B cell (primary cell): ENCODE measurements around the gene FAM53B. TPM values are rescaled to one million over a fixed set of nuclear protein-coding genes. Genes with fewer than 3 reads are reported as not detected.

ENCODE experiments used
- ATAC-seq: fragments of 200-7000 bp; cut with Tn5 transposase; one replicate; pipeline ENCODE4 v1.10.0; 2021; ENCODE audit warnings: low read depth, mild to moderate bottlenecking, moderate number of reproducible peaks, moderate library complexity
- CTCF ChIA-PET: fragments of 350-600 bp; sonication (Branson Sonifier 250); formaldehyde crosslinking; loops from one replicate; lab custom pipeline; 2021; ENCODE audit warnings: antibody characterized with exemption, inconsistent platforms; lab: Charles Lee
- POLR2A ChIA-PET: fragments of 350-600 bp; sonication (Branson Sonifier 250); formaldehyde crosslinking; loops from one replicate; lab custom pipeline; 2021; ENCODE audit warnings: antibody characterized with exemption; lab: Charles Lee
- DNase-seq: peaks from one replicate; pipeline ENCODE4 v3.0.0; 2013
- H2AFZ ChIP-seq: 2 replicates; pipeline ENCODE4 v1.6.1; 2012; ENCODE audit warnings: mild to moderate bottlenecking, low read depth, low read length; ENCODE audit not compliant: insufficient read depth, poor library complexity, severe bottlenecking
- H3K27ac ChIP-seq, 2 donors: 1 replicate in 1 of 2; 2 replicates in 1 of 2; pipeline ENCODE4 v1.5.1; 2012 to 2013; ENCODE audit warnings: low read length in 2 of 2, mild to moderate bottlenecking in 2 of 2, moderate library complexity in 1 of 2
- H3K27me3 ChIP-seq, 4 experiments: fragments of 200-600 bp in 1 of 4; sonication (generic) in 1 of 4; replicated peaks in 1 of 4; 1 replicate in 2 of 4; 2 replicates in 2 of 4; pipeline versions ENCODE4 v1.6.1 to v1.7.0; 2013 to 2016; ENCODE audit warnings: low read length in 3 of 4, mild to moderate bottlenecking in 2 of 4, mixed read lengths in 1 of 4, moderate library complexity in 1 of 4; ENCODE audit not compliant: insufficient read depth in 4 of 4, control insufficient read depth in 3 of 4; ENCODE audit errors: control extremely low read depth in 1 of 4
- H3K36me3 ChIP-seq, 2 experiments: replicated peaks in 1 of 2; 1 replicate in 1 of 2; 2 replicates in 1 of 2; pipeline versions ENCODE4 v1.6.1 to v1.7.1; 2013; ENCODE audit warnings: low read length in 1 of 2; ENCODE audit not compliant: insufficient read depth in 2 of 2, control insufficient read depth in 1 of 2; ENCODE audit errors: control extremely low read depth in 1 of 2, extremely low read depth in 1 of 2
- H3K4me1 ChIP-seq, 2 donors: fragments of 200-600 bp in 1 of 2; sonication (generic) in 1 of 2; 1 replicate in 1 of 2; 2 replicates in 1 of 2; pipeline versions ENCODE4 v1.5.1 to v1.6.1; 2013 to 2017; ENCODE audit warnings: low read length in 2 of 2; ENCODE audit not compliant: control insufficient read depth in 2 of 2, insufficient read depth in 2 of 2
- H3K4me2 ChIP-seq: replicated peaks from 2 replicates; pipeline ENCODE3; 2012; ENCODE audit warnings: mild to moderate bottlenecking, low read depth, low read length; ENCODE audit not compliant: poor library complexity, severe bottlenecking
- H3K4me3 ChIP-seq, 5 experiments: fragments of 200-600 bp in 1 of 5; sonication (generic) in 1 of 5; 1 replicate in 3 of 5; 2 replicates in 2 of 5; pipeline versions ENCODE4 v1.5.1 to v1.7.0; 2011 to 2016; ENCODE audit warnings: low read length in 4 of 5, mild to moderate bottlenecking in 4 of 5, low read depth in 2 of 5, control low read depth in 1 of 5, moderate library complexity in 1 of 5; ENCODE audit not compliant: insufficient read depth in 1 of 5; ENCODE audit errors: control extremely low read depth in 1 of 5, extremely low read depth in 1 of 5
- H3K79me2 ChIP-seq: fragments of 200-600 bp; sonication (generic); one replicate; pipeline ENCODE4 v1.6.0; 2016; ENCODE audit warnings: low read length; ENCODE audit not compliant: control insufficient read depth, insufficient read depth
- H3K9ac ChIP-seq: fragments of 200-600 bp; sonication (generic); 2 replicates; pipeline ENCODE4 v1.6.1; 2017; ENCODE audit warnings: mild to moderate bottlenecking, low read length, moderate library complexity
- H3K9me3 ChIP-seq, 3 donors: one replicate each; pipeline versions ENCODE4 v1.6.1 to v1.7.1; 2013; ENCODE audit warnings: low read length in 2 of 3; ENCODE audit not compliant: control insufficient read depth in 2 of 3, insufficient read depth in 1 of 3; ENCODE audit errors: control extremely low read depth in 1 of 3
- H4K20me1 ChIP-seq: 2 replicates; pipeline ENCODE4 v1.6.0; 2012; ENCODE audit warnings: mild to moderate bottlenecking, low read length; ENCODE audit not compliant: insufficient read depth, control insufficient read depth, poor library complexity, severe bottlenecking
- H3K27ac Mint-ChIP-seq: one replicate; pipeline ENCODE4 v1.8.0; 2021; ENCODE audit warnings: mixed read lengths
- H3K27me3 Mint-ChIP-seq: one replicate; pipeline ENCODE4 v1.8.0; 2021; ENCODE audit warnings: mixed read lengths
- H3K4me1 Mint-ChIP-seq: one replicate; pipeline ENCODE4 v1.8.0; 2021; ENCODE audit warnings: mixed read lengths
- H3K4me3 Mint-ChIP-seq: one replicate; pipeline ENCODE4 v1.8.0; 2021; ENCODE audit warnings: mixed read lengths
- H3K9me3 Mint-ChIP-seq: one replicate; pipeline ENCODE4 v1.8.0; 2022; ENCODE audit warnings: mixed read lengths; ENCODE audit not compliant: insufficient read depth
- CTCF ChIP-seq: fragments of 200-600 bp; IDR thresholded peaks from one replicate; pipeline ENCODE4 v1.8.0; 2022; ENCODE audit warnings: antibody characterized with exemption, mild to moderate bottlenecking
- EZH2 ChIP-seq: IDR thresholded peaks from 2 replicates; pipeline ENCODE4 v1.6.1; 2012; ENCODE audit warnings: borderline replicate concordance, low read depth, mild to moderate bottlenecking, moderate library complexity, low read length; ENCODE audit not compliant: insufficient read depth, poor library complexity, severe bottlenecking
- WGBS: methylation state at CpG from one replicate; pipeline ENCODE4 v1.1.5; 2013; ENCODE audit warnings: missing lambda C conversion rate; ENCODE audit not compliant: insufficient coverage; 5-methylcytosine and 5-hydroxymethylcytosine counted together
- intact Hi-C: fragments of 100-400 bp; cut with micrococcal nuclease; formaldehyde crosslinking; loops from one replicate; pipeline ENCODE4 v1.10.0; 2022
- polyA plus RNA-seq: library from polyadenylated mRNA; depleted of rRNA; stranded (reverse); fragments of >200 nt; gene quantifications from 2 replicates; pipeline ENCODE4 v1.2.3, GENCODE V29; 2012
- total RNA-seq, 2 donors: library from RNA; stranded (reverse); fragments of 120-200 nt in 1 of 2; gene quantifications; 1 replicate in 1 of 2; 2 replicates in 1 of 2; pipeline versions ENCODE4 v1.2.3 to v1.2.4, GENCODE V29; 2013 to 2022

The FAM53B gene
- total and polyA plus RNA-seq, 2 donors (not counting 1 experiment from before 2014, with no cell fraction given): 51.2 to 186 TPM

- Histone ChIP-seq H3K27me3 (no peaks in the 10 kb centered on the region), H3K9me3 (no peaks in the 10 kb centered on the region), H3K9ac (no peak overlapping the region), H3K4me3 (no peak overlapping the region), H3K79me2 (peaks cover 100% of the 10 kb centered on the region), H2AFZ (no peak overlapping the region), H3K36me3 (peaks cover 0 to 96% of the 10 kb centered on the region in 2 experiments), H3K4me1 (peaks cover 23 to 58% of the 10 kb centered on the region in 2 donors), H3K27ac (peak overlapping the region in 1 of 2 donors; percentile 28), H4K20me1 (peaks cover 100% of the 10 kb centered on the region), H3K4me2 (peak overlapping the region; percentile 9)
- WGBS: 97% methylated on average over 10 of the region's 11 CpGs
- TF ChIP-seq EZH2: no peak
- no peak for TF ChIP-seq CTCF
- ChIA-PET POLR2A (interaction anchor here (0.7 kb wide), 1 partner anchor 68 kb away, joined by 3 read pairs; no protein-coding TSS in a partner anchor), CTCF (no interaction called here)
- H3K27me3 Mint-ChIP-seq: no peaks in the 10 kb centered on the region
- intact Hi-C loops: no loop called here
- H3K27ac Mint-ChIP-seq: peak overlapping the region; percentile 63
- peaks cover 61% of the 10 kb centered on the region for H3K4me1 Mint-ChIP-seq
- no peak overlapping the region for H3K4me3 Mint-ChIP-seq
- DNase-seq (no peak), ATAC-seq (no peak)
- H3K9me3 Mint-ChIP-seq: no peaks in the 10 kb centered on the region
Measured at GRCh38 chr10:124668517-124669051, 75.6 kb downstream of the FAM53B start.
